OCI-LY1 (cell line): ENCODE measurements around the gene HRC.

Experiments used
- H2AFZ ChIP-seq: fragments of 200-600 bp; sonication (generic), shearing (Covaris generic); 2 replicates; pipeline ENCODE4 v1.6.0; 2014; ENCODE audit warnings: antibody characterized with exemption, mild to moderate bottlenecking, low read length
- H3F3A ChIP-seq: fragments of 200-600 bp; sonication (generic), shearing (Covaris generic); 2 replicates; pipeline ENCODE4 v1.6.0; 2014; ENCODE audit warnings: mild to moderate bottlenecking, antibody characterized with exemption, low read length, moderate library complexity; ENCODE audit not compliant: insufficient read depth
- H3K27ac ChIP-seq: fragments of 200-600 bp; sonication (generic); 2 replicates; pipeline ENCODE4 v1.5.1; 2014; ENCODE audit warnings: low read length, mixed run types, mild to moderate bottlenecking, low read depth; ENCODE audit not compliant: poor library complexity, severe bottlenecking
- H3K27me3 ChIP-seq: fragments of 200-600 bp; sonication (generic); 2 replicates; pipeline ENCODE4 v1.6.0; 2014; ENCODE audit warnings: antibody characterized with exemption, mild to moderate bottlenecking, low read length, moderate library complexity; ENCODE audit not compliant: insufficient read depth
- H3K36me3 ChIP-seq: fragments of 200-600 bp; sonication (generic); 2 replicates; pipeline ENCODE4 v1.6.1; 2014; ENCODE audit warnings: mild to moderate bottlenecking, antibody characterized with exemption, low read length, moderate library complexity, mixed read lengths; ENCODE audit not compliant: insufficient read depth
- H3K4me1 ChIP-seq: fragments of 200-600 bp; sonication (generic); 2 replicates; pipeline ENCODE4 v1.5.1; 2014; ENCODE audit warnings: mild to moderate bottlenecking, low read length, moderate library complexity; ENCODE audit not compliant: insufficient read depth, severe bottlenecking
- H3K4me2 ChIP-seq: fragments of 200-600 bp; sonication (generic), shearing (Covaris generic); 2 replicates; pipeline ENCODE4 v1.6.1; 2014; ENCODE audit warnings: low read length
- H3K4me3 ChIP-seq: fragments of 200-600 bp; sonication (generic); 2 replicates; pipeline ENCODE4 v1.5.1; 2014; ENCODE audit warnings: low read length, low read depth, mild to moderate bottlenecking, mixed read lengths; ENCODE audit not compliant: poor library complexity, severe bottlenecking
- H3K79me2 ChIP-seq: fragments of 200-600 bp; shearing (Covaris generic); 2 replicates; pipeline ENCODE4 v1.6.1; 2016; ENCODE audit warnings: mixed run types, low read length, mixed read lengths; ENCODE audit not compliant: insufficient read depth
- H3K9ac ChIP-seq: fragments of 200-600 bp; sonication (generic), shearing (Covaris generic); 2 replicates; pipeline ENCODE4 v1.6.1; 2014; ENCODE audit warnings: mild to moderate bottlenecking, low read length, mixed read lengths
- H3K9me2 ChIP-seq: fragments of 200-600 bp; sonication (generic), shearing (Covaris generic); 2 replicates; pipeline ENCODE4 v1.6.1; 2014; ENCODE audit warnings: low read depth, mild to moderate bottlenecking, low read length, mixed read lengths
- H3K9me3 ChIP-seq: fragments of 200-600 bp; shearing (Covaris generic); 2 replicates; pipeline ENCODE4 v1.6.1; 2014; ENCODE audit warnings: low read length, mixed read lengths
- H4K20me1 ChIP-seq: fragments of 200-600 bp; sonication (generic), shearing (Covaris generic); 2 replicates; pipeline ENCODE4 v1.6.0; 2016; ENCODE audit warnings: mild to moderate bottlenecking, low read length; ENCODE audit not compliant: insufficient read depth
- EZH2 ChIP-seq: fragments of 200-600 bp; sonication (generic), shearing (Covaris generic); IDR thresholded peaks from 2 replicates; pipeline ENCODE4 v1.8.0; 2017; ENCODE audit warnings: borderline replicate concordance, mixed run types, mild to moderate bottlenecking, antibody characterized with exemption, low read length, moderate library complexity, mixed read lengths
- TF ChIP-seq, protein P1 (sequence below): fragments of 200-600 bp; sonication (generic), shearing (Covaris generic); IDR thresholded peaks from 2 replicates; pipeline ENCODE4 v1.5.1; 2017; ENCODE audit warnings: mild to moderate bottlenecking, antibody characterized with exemption, low read length, moderate library complexity, mixed read lengths

Gene HRC

DNA sequence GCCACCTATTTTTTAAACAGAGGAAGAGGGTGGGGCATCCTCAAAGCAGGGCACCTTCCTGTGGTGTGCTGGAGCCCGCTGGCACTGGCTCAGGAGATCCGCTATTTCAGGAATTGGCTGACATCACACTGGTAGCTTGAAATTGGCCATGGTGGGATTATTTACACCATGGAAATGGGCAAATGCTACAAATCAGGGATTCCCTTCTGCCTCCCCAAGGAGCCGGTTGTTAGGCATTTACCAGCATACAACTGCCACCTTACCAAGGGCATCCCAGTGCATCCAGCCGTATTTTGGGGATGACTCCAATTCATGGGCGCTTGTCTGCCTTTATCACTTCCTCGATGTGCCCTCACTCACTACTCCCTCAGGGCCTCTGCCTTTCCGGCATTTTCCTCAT, 14.2 kb downstream of the HRC start:
- no peaks in the 10 kb centered on the region for H3K27me3 ChIP-seq
- H3K4me1 ChIP-seq: peaks cover 6% of the 10 kb centered on the region
- H3K4me2 ChIP-seq: no peak overlapping the region
- no peaks in the 10 kb centered on the region for H3K9me3 ChIP-seq
- H3K36me3 ChIP-seq: no peaks in the 10 kb centered on the region
- no peak overlapping the region for H3K4me3 ChIP-seq
- H3F3A ChIP-seq: no peaks in the 10 kb centered on the region
- TF ChIP-seq, protein P1, sequence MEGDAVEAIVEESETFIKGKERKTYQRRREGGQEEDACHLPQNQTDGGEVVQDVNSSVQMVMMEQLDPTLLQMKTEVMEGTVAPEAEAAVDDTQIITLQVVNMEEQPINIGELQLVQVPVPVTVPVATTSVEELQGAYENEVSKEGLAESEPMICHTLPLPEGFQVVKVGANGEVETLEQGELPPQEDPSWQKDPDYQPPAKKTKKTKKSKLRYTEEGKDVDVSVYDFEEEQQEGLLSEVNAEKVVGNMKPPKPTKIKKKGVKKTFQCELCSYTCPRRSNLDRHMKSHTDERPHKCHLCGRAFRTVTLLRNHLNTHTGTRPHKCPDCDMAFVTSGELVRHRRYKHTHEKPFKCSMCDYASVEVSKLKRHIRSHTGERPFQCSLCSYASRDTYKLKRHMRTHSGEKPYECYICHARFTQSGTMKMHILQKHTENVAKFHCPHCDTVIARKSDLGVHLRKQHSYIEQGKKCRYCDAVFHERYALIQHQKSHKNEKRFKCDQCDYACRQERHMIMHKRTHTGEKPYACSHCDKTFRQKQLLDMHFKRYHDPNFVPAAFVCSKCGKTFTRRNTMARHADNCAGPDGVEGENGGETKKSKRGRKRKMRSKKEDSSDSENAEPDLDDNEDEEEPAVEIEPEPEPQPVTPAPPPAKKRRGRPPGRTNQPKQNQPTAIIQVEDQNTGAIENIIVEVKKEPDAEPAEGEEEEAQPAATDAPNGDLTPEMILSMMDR: no peak
- no peak for TF ChIP-seq EZH2
- H2AFZ ChIP-seq: no peak overlapping the region
- no peak overlapping the region for H3K27ac ChIP-seq
- H4K20me1 ChIP-seq: no peaks in the 10 kb centered on the region
- H3K9ac ChIP-seq: no peak overlapping the region
- no peaks in the 10 kb centered on the region for H3K9me2 ChIP-seq
- no peaks in the 10 kb centered on the region for H3K79me2 ChIP-seq

DNA sequence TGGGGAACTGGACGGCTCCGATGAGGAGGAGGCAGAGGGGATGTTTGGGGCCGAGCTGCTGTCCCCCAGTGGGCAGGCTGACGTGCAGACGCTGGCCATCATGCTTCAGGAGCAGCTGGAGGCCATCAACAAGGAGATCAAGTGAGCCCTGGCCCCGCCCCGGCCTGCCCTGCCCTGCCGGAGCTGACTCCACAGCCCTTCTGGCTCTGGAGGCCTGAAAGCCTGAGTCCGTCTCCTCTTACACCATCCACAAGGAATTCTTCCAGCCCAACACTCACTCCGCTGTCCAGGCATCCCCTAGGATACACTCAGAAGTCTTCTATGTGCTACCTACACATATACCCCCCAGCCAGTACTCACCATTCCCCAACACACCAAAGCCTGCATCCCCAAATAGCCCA, 18.4 kb downstream of the HRC start:
- Histone ChIP-seq H3K9ac (no peak overlapping the region), H3K27me3 (no peaks in the 10 kb centered on the region), H3K4me3 (no peak overlapping the region), H3K79me2 (no peaks in the 10 kb centered on the region), H3K27ac (no peak overlapping the region), H3K4me1 (no peaks in the 10 kb centered on the region), H3K9me3 (no peaks in the 10 kb centered on the region), H3F3A (no peaks in the 10 kb centered on the region), H4K20me1 (no peaks in the 10 kb centered on the region), H3K4me2 (no peak overlapping the region), H3K36me3 (0 out of 2 replicates have a peak, but pooled peaks cover 7% of the 10 kb centered on the region), H3K9me2 (no peaks in the 10 kb centered on the region), H2AFZ (no peak overlapping the region)
- TF ChIP-seq, protein P1: no peak
- TF ChIP-seq EZH2: no peak

DNA sequence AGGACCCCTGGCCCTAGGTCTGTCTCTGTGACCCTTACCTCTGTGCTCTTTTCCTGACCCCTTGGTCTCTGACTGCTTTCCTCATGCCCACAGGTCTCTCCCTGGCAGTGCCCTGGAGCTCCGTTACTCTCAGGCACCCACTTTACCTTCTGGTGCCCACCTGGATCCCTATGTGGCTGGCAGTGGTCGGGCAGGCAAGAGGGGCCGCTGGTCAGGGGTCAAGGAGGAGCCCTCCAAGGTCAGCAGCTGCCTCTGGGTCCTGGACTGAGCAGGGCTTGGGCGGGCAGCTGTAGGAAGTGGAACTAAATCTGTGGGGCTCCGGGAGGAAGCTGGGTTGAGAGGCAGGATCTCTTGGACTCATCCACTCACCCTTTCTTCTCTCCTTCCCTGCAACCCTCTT, 19.5 kb downstream of the HRC start:
- TF ChIP-seq, protein P1: no peak
- TF ChIP-seq EZH2: no peak

More for the DNA sequence above, 19.5 kb downstream of the HRC start:
- no peak overlapping the region for H3K4me2 ChIP-seq
- no peak overlapping the region for H3K9ac ChIP-seq
- H3K9me3 ChIP-seq: no peaks in the 10 kb centered on the region
- no peaks in the 10 kb centered on the region for H3K4me1 ChIP-seq
- H3K27me3 ChIP-seq: no peaks in the 10 kb centered on the region
- no peak overlapping the region for H2AFZ ChIP-seq
- H3F3A ChIP-seq: no peaks in the 10 kb centered on the region
- no peaks in the 10 kb centered on the region for H4K20me1 ChIP-seq
- H3K9me2 ChIP-seq: no peaks in the 10 kb centered on the region
- H3K27ac ChIP-seq: no peak overlapping the region
- no peaks in the 10 kb centered on the region for H3K79me2 ChIP-seq
- 0 out of 2 replicates have a peak, but pooled peaks cover 7% of the 10 kb centered on the region for H3K36me3 ChIP-seq
- no peak overlapping the region for H3K4me3 ChIP-seq
